ENCODE data around the gene TEKT5.

Gene TEKT5

GRCh38 chr16:10644092-10644491 lies 50.6 kb downstream of the TEKT5 start:
- no peaks in the 10 kb centered on the region for H3K4me1 ChIP-seq
- no peaks in the 10 kb centered on the region for H3K27me3 ChIP-seq
- no peak overlapping the region for H3K4me3 ChIP-seq (ENCODE audit: low read depth, low read length)
- H3K9me3 ChIP-seq = no peaks in the 10 kb centered on the region
- no peak for DNase-seq
- TF ChIP-seq CTCF (IDR thresholded peaks at IDR 0.05; ENCODE audit: low read depth, low read length) = no peak
- no peaks in the 10 kb centered on the region for H3K36me3 ChIP-seq

GRCh38 chr16:10642964-10643363 lies 51.8 kb downstream of the TEKT5 start:
- Histone ChIP-seq H3K4me3 (ENCODE audit: low read depth, low read length) (no peak overlapping the region), H3K9me3 (no peaks in the 10 kb centered on the region), H3K4me1 (no peaks in the 10 kb centered on the region), H3K36me3 (no peaks in the 10 kb centered on the region), H3K27me3 (no peaks in the 10 kb centered on the region)
- TF ChIP-seq CTCF (IDR thresholded peaks at IDR 0.05; ENCODE audit: low read depth, low read length) = no peak
- no peak for DNase-seq

GRCh38 chr16:10641953-10642949 lies 52.5 kb downstream of the TEKT5 start:
- Histone ChIP-seq H3K27me3 (no peaks in the 10 kb centered on the region), H3K4me1 (no peaks in the 10 kb centered on the region), H3K4me3 (ENCODE audit: low read depth, low read length) (no peak overlapping the region), H3K9me3 (no peaks in the 10 kb centered on the region), H3K36me3 (no peaks in the 10 kb centered on the region)
- DNase-seq = no peak
- no peak for TF ChIP-seq CTCF (IDR thresholded peaks at IDR 0.05; ENCODE audit: low read depth, low read length)

GRCh38 chr16:10641555-10641952 lies 53.2 kb downstream of the TEKT5 start:
- Histone ChIP-seq H3K27me3 (no peaks in the 10 kb centered on the region), H3K4me3 (ENCODE audit: low read depth, low read length) (no peak overlapping the region), H3K4me1 (no peaks in the 10 kb centered on the region), H3K9me3 (no peaks in the 10 kb centered on the region), H3K36me3 (no peaks in the 10 kb centered on the region)
- no peak for DNase-seq
- no peak for TF ChIP-seq CTCF (IDR thresholded peaks at IDR 0.05; ENCODE audit: low read depth, low read length)

GRCh38 chr16:10640934-10641333 lies 53.8 kb downstream of the TEKT5 start:
- DNase-seq = no peak
- TF ChIP-seq CTCF (IDR thresholded peaks at IDR 0.05; ENCODE audit: low read depth, low read length) = no peak
- Histone ChIP-seq H3K4me3 (ENCODE audit: low read depth, low read length) (no peak overlapping the region), H3K4me1 (no peaks in the 10 kb centered on the region), H3K27me3 (no peaks in the 10 kb centered on the region), H3K9me3 (no peaks in the 10 kb centered on the region), H3K36me3 (no peaks in the 10 kb centered on the region)

GRCh38 chr16:10638101-10638500 lies 56.6 kb downstream of the TEKT5 start:
- no peaks in the 10 kb centered on the region for H3K4me1 ChIP-seq
- no peaks in the 10 kb centered on the region for H3K27me3 ChIP-seq
- H3K4me3 ChIP-seq (ENCODE audit: low read depth, low read length) = no peak overlapping the region
- no peaks in the 10 kb centered on the region for H3K9me3 ChIP-seq
- no peak for DNase-seq
- no peaks in the 10 kb centered on the region for H3K36me3 ChIP-seq
- TF ChIP-seq CTCF (IDR thresholded peaks at IDR 0.05; ENCODE audit: low read depth, low read length) = no peak

Data from BE2C (cell line).